Muscle of leg (tissue), 11 donors: ENCODE results near the gene KIF2A. TPM values are rescaled to one million over a fixed set of nuclear protein-coding genes. Genes with fewer than 3 reads are reported as not detected.
A peak's percentile ranks its signal among the peaks of the same experiment; 100 is the strongest.

ENCODE experiments used
- DNase-seq: peaks from one replicate; pipeline ENCODE4 v3.0.0; 2013
- H3K27ac ChIP-seq: one replicate; pipeline ENCODE4 v1.5.1; 2013; ENCODE audit warnings: mild to moderate bottlenecking, low read length, control low read depth
- H3K27me3 ChIP-seq: one replicate; pipeline ENCODE4 v1.6.1; 2013; ENCODE audit warnings: low read length; ENCODE audit not compliant: control insufficient read depth, insufficient read depth
- H3K36me3 ChIP-seq: one replicate; pipeline ENCODE4 v1.6.1; 2013; ENCODE audit warnings: low read length; ENCODE audit not compliant: control insufficient read depth, insufficient read depth
- H3K4me1 ChIP-seq: one replicate; pipeline ENCODE4 v1.6.1; 2013; ENCODE audit warnings: low read length; ENCODE audit not compliant: control insufficient read depth, insufficient read depth
- H3K4me3 ChIP-seq: one replicate; pipeline ENCODE4 v1.5.1; 2013; ENCODE audit warnings: low read length, control low read depth
- H3K9me3 ChIP-seq: replicated peaks from 2 replicates; pipeline ENCODE4 v1.6.1; 2013; ENCODE audit warnings: low read depth, low read length; ENCODE audit not compliant: control insufficient read depth
- WGBS: methylation state at CpG from one replicate; pipeline ENCODE4 v1.1.5; 2013; ENCODE audit warnings: missing lambda C conversion rate; ENCODE audit not compliant: insufficient coverage; 5-methylcytosine and 5-hydroxymethylcytosine counted together
- polyA plus RNA-seq, 8 donors: library from polyadenylated mRNA; unstranded; fragments of 120-200 nt; gene quantifications; one replicate each; pipeline versions ENCODE4 v1.2.1 to v1.2.3, GENCODE V29; 2013; ENCODE audit warnings: inconsistent platforms in 1 of 8, low replicate concordance in 1 of 8; ENCODE audit not compliant: insufficient read length in 8 of 8, insufficient read depth in 1 of 8
- total RNA-seq: library from RNA; stranded (reverse); fragments of 120-200 nt; gene quantifications from one replicate; pipeline ENCODE4 v1.2.4, GENCODE V29; 2013

The KIF2A gene
- total and polyA plus RNA-seq, 9 donors = 20.9 to 41.9 (median 36.7) TPM

DNA sequence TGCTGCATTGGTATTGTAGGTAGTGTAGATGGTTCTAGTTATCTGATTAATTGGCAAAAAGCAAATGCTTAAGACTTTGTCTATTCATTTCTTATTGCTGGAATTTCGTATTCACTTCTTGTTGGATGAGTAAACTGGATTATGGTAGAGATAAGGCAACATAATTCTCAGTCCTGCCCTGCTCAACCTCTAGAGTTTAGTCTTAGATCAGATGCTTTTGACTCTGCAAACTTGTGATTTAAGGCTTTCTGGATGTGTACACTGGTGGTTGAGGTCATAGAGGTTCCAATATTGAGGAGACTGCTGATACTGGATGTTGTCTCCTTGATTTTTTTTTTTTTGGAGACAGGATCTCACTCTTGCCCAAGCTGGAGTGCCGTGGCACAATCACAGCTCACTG is 35.0 kb downstream of the KIF2A start:
- no peak for DNase-seq
- no CpG with 5 or more reads among the region's 2 CpGs for WGBS
- Histone ChIP-seq H3K4me1 (no peaks in the 10 kb centered on the region), H3K4me3 (no peak overlapping the region), H3K36me3 (no peaks in the 10 kb centered on the region), H3K27me3 (no peaks in the 10 kb centered on the region), H3K27ac (no peak overlapping the region), H3K9me3 (no peaks in the 10 kb centered on the region)

- H3K4me1 ChIP-seq = no peaks in the 10 kb centered on the region
- H3K27me3 ChIP-seq = no peaks in the 10 kb centered on the region
- H3K36me3 ChIP-seq = no peaks in the 10 kb centered on the region
- H3K9me3 ChIP-seq = no peaks in the 10 kb centered on the region
- H3K4me3 ChIP-seq = no peak overlapping the region
- WGBS = no CpG with 5 or more reads among the region's 4 CpGs
- no peak for DNase-seq
- no peak overlapping the region for H3K27ac ChIP-seq
These were observed 35.9 kb downstream of the KIF2A start for GRCh38 chr5:62341783-62342475.

DNA sequence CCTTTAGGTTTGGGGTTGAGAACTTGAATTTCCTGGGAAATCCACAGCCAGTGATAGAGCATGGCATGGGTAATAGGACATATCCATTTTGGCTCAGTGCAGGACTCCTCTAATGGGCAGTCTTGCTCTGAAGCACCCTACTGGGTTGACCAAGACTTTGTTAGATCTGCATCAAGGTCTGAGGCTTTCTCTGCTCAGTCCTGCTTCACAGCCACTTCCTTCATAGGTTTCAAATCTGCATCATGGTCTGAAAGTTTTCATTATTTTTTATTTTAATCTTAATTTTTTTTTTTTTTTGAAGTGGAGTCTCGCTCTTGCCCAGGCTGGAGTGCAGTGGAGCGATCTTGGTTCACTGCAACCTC is 36.5 kb downstream of the KIF2A start:
- Histone ChIP-seq H3K9me3 (no peaks in the 10 kb centered on the region), H3K36me3 (no peaks in the 10 kb centered on the region), H3K27me3 (no peaks in the 10 kb centered on the region), H3K4me1 (no peaks in the 10 kb centered on the region), H3K4me3 (no peak overlapping the region), H3K27ac (no peak overlapping the region)
- no CpG with 5 or more reads among the region's 2 CpGs for WGBS
- no peak for DNase-seq

- no peak for DNase-seq
- no peaks in the 10 kb centered on the region for H3K4me1 ChIP-seq
- no peak overlapping the region for H3K27ac ChIP-seq
- 100% methylated on average over 1 of the region's 1 CpG for WGBS
- H3K36me3 ChIP-seq = peaks cover 2% of the 10 kb centered on the region
- no peaks in the 10 kb centered on the region for H3K9me3 ChIP-seq
- no peaks in the 10 kb centered on the region for H3K27me3 ChIP-seq
- no peak overlapping the region for H3K4me3 ChIP-seq
These were observed 37.4 kb downstream of the KIF2A start for GRCh38 chr5:62343428-62343827.

DNA sequence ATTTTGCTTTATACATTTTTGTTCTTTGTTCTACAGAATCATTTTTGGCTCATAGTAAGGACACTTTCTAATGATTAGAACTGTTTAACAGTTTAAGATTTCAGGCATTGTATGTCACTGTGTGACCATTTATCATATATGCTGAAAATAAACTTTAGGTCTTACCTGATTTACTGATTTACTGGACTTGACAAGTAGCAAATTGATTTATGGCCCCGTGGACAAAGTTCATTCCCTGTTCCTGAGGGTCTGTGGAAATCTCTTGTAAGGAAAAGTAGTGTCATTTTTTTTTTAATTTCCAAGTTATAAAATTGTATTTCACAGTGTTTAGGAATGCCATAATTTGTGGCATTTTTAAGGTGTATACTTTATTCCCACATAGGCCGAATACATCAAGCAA is 40.7 kb downstream of the KIF2A start:
- Histone ChIP-seq H3K9me3 (no peaks in the 10 kb centered on the region), H3K4me1 (no peaks in the 10 kb centered on the region), H3K27me3 (no peaks in the 10 kb centered on the region), H3K27ac (no peak overlapping the region), H3K4me3 (no peak overlapping the region), H3K36me3 (peaks cover 12% of the 10 kb centered on the region)
- DNase-seq = no peak
- WGBS = no CpG with 5 or more reads among the region's 2 CpGs

GRCh38 chr5:62347928-62348327 is 41.9 kb downstream of the KIF2A start:
- no peak overlapping the region for H3K27ac ChIP-seq
- no peaks in the 10 kb centered on the region for H3K27me3 ChIP-seq
- no peaks in the 10 kb centered on the region for H3K9me3 ChIP-seq
- no CpG with 5 or more reads among the region's 1 CpG for WGBS
- no peak for DNase-seq
- H3K4me1 ChIP-seq = no peaks in the 10 kb centered on the region
- peaks cover 12% of the 10 kb centered on the region for H3K36me3 ChIP-seq
- H3K4me3 ChIP-seq = no peak overlapping the region

DNA sequence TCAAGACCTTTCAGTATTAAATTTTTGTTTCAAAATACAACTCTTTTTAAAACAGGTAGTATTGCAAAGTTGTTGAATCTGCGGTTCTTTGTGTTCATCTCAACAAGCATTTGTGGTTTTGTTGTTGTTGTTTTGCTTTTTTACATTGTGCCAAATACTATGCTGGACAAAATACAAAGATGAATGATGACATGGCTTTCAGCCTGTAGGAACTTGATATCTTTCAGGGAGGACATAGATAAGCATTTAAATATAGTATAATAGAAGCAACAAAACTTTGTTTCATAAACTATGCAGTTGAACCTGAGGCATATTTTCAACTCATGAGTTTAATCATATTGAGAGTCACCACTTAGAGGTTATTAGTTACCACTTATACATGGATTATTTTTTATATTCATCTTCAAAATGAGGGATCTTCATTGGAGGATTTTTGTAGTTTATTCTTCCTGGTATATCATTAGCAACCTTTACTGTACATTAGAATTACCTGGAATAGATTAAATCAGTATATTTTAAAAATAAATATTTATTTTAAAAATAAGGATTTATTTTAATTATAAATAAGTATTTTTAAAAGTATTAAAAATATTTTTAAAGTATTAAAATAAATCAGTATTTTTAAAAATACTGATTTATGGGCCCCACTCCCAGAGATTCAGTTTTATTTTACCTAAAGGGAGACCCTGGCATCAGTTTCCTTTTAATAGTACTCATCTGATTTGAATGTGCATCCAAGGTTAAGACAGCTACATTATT is 42.9 kb downstream of the KIF2A start:
- Histone ChIP-seq H3K9me3 (no peaks in the 10 kb centered on the region), H3K36me3 (peaks cover 12% of the 10 kb centered on the region)
- no CpG with 5 or more reads among the region's 1 CpG for WGBS

DNA sequence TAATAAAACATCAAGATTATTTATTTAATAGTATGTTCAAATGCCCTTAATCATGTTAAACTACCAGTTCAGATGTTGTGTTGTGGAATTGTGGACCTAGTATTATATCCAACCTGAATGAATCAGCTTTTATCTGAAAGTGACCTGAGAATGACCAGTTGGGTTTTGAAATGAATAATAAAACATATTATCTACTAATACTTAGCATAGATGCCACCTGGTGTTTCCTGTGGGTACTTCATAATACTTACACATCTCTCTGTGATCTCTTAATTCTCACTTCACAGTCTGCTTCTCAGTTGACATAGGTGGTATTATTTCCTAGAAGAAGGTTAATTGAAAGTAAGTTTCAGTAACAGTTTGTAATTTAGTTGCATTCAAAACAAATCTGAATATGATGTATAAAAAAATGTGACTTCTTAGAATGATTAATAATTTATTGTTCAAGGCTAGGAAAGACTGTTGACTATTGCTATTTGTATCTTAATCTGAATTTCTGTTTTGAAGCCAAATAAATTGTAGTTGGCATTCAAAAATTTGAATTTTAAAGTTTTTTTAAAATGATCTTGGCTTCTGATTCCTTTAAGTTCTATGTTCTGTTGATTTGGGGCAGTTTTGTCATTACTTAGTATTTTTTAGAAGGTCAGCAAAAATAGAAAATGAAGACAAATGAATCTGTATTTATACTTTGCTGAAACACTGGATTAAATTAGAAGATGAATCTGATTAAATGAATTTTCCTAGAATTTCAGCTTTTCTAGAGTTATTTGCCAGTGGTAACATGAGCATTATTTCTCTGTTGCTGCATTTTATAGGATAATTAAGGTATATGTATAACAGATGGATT is 48.2 kb downstream of the KIF2A start:
- Histone ChIP-seq H3K9me3 (no peaks in the 10 kb centered on the region), H3K4me1 (no peaks in the 10 kb centered on the region), H3K27ac (no peak overlapping the region), H3K36me3 (peaks cover 17% of the 10 kb centered on the region), H3K27me3 (no peaks in the 10 kb centered on the region), H3K4me3 (no peak overlapping the region)
- DNase-seq = peak; percentile 65

More for the DNA sequence above, 42.9 kb downstream of the KIF2A start:
- H3K4me3 ChIP-seq = no peak overlapping the region
- H3K27ac ChIP-seq = no peak overlapping the region
- no peaks in the 10 kb centered on the region for H3K27me3 ChIP-seq
- DNase-seq = no peak
- H3K4me1 ChIP-seq = no peaks in the 10 kb centered on the region

DNA sequence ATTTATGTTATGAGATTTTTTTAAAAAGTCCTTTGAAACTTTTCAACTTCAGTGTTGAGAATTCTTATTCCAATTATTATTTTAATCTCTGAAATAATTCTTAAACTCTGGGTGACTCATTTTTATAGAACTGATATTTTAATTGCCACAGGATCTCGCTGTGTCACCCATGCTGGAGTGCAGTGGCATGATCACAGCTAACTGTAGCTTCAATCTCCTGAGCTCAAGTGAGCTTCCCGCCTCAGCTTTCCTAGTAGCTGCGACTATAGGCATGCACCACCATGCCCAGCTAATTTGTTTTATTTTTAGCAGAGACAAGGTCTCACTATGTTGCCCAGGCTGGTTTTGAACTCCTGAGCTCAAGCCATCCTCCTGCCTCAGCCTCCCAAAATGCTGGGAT is 56.7 kb downstream of the KIF2A start:
- Histone ChIP-seq H3K36me3 (peaks cover 20% of the 10 kb centered on the region), H3K4me3 (no peak overlapping the region), H3K4me1 (no peaks in the 10 kb centered on the region), H3K27ac (no peak overlapping the region), H3K9me3 (no peaks in the 10 kb centered on the region), H3K27me3 (no peaks in the 10 kb centered on the region)
- WGBS = 100% methylated on average over 3 of the region's 3 CpGs
- no peak for DNase-seq

DNA sequence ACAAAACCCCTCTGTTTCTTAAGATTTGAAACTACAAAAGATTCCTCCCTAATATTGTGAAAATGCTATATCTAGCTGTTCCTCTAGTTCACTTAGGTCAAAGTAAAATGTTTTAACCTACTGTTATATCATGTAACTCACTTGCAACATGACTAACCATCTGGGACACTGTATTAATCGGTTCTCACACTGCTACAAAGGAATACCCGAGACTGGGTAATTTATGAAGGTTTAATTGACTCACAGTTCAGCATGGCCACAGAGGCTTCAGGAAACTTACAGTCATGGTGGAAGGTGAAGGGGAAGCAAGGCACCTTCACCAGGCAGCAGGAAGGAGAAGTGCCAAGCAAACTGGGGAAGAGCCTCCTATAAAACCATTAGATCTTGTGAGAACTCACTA is 63.0 kb downstream of the KIF2A start:
- Histone ChIP-seq H3K9me3 (no peaks in the 10 kb centered on the region), H3K4me1 (no peaks in the 10 kb centered on the region), H3K27ac (no peak overlapping the region), H3K36me3 (peaks cover 24% of the 10 kb centered on the region), H3K27me3 (no peaks in the 10 kb centered on the region), H3K4me3 (no peak overlapping the region)
- no peak for DNase-seq
- no CpG with 5 or more reads among the region's 2 CpGs for WGBS
